T-cell (primary cell): ENCODE data around the gene FAM193A. TPM values are rescaled to one million over a fixed set of nuclear protein-coding genes. Genes with fewer than 3 reads are reported as not detected.

Experiments used
- ATAC-seq, 4 experiments: fragments of 200-7000 bp in 3 of 4; fragments of 150-1000 bp in 1 of 4; cut with Tn5 transposase; replicated peaks in 1 of 4; 1 replicate in 3 of 4; 2 replicates in 1 of 4; pipeline ENCODE4 v1.10.0; 2021; ENCODE audit warnings: moderate library complexity in 3 of 4, mild to moderate bottlenecking in 2 of 4, moderate number of reproducible peaks in 1 of 4
- CTCF ChIA-PET, 2 donors: fragments of 300-600 bp; sonication (Branson Sonifier 250); formaldehyde crosslinking; loops; one replicate each; lab custom pipeline; 2022; ENCODE audit warnings: antibody characterized with exemption in 2 of 2; lab: Charles Lee
- POLR2A ChIA-PET, 2 donors: fragments of 300-600 bp; sonication (Branson Sonifier 250); formaldehyde crosslinking; loops; one replicate each; lab custom pipeline; 2022; ENCODE audit warnings: antibody characterized with exemption in 2 of 2; lab: Charles Lee
- DNase-seq, 35 experiments: peaks; one replicate each; pipeline versions ENCODE4 v3.0.0 to v3.0.0-alpha.2; 2013 to 2023
- H3K27ac ChIP-seq: one replicate; pipeline ENCODE4 v1.5.1; 2013; ENCODE audit warnings: low read length
- H3K27me3 ChIP-seq, 2 experiments: replicated peaks in 1 of 2; 1 replicate in 1 of 2; 2 replicates in 1 of 2; pipeline versions ENCODE4 v1.6.1 to v1.7.0; 2013; ENCODE audit warnings: low read length in 1 of 2, mixed read lengths in 1 of 2; ENCODE audit not compliant: control insufficient read depth in 2 of 2, insufficient read depth in 2 of 2; ENCODE audit errors: extremely low read depth in 1 of 2
- H3K36me3 ChIP-seq, 2 donors: 1 replicate in 1 of 2; 2 replicates in 1 of 2; pipeline versions ENCODE4 v1.6.1 to v1.7.0; 2013; ENCODE audit warnings: low read length in 1 of 2; ENCODE audit not compliant: control insufficient read depth in 2 of 2, insufficient read depth in 1 of 2; ENCODE audit errors: extremely low read depth in 1 of 2
- H3K4me1 ChIP-seq, 2 experiments: 1 replicate in 1 of 2; 2 replicates in 1 of 2; pipeline versions ENCODE4 v1.6.1 to v1.7.0; 2013; ENCODE audit warnings: low read length in 2 of 2, mixed read lengths in 1 of 2; ENCODE audit not compliant: insufficient read depth in 2 of 2, control insufficient read depth in 1 of 2; ENCODE audit errors: extremely low read depth in 1 of 2
- H3K4me3 ChIP-seq, 2 donors: 1 replicate in 1 of 2; 2 replicates in 1 of 2; pipeline versions ENCODE4 v1.5.1 to v1.7.0; 2013; ENCODE audit warnings: mild to moderate bottlenecking in 2 of 2, low read length in 1 of 2, moderate library complexity in 1 of 2; ENCODE audit not compliant: control insufficient read depth in 1 of 2; ENCODE audit errors: extremely low read depth in 1 of 2
- H3K9me3 ChIP-seq: 2 replicates; pipeline ENCODE4 v1.7.0; 2013
- H3K27ac Mint-ChIP-seq, 2 donors: one replicate each; pipeline ENCODE4 v1.8.0; 2020 to 2021; ENCODE audit warnings: mild to moderate bottlenecking in 2 of 2, mixed read lengths in 2 of 2
- H3K27me3 Mint-ChIP-seq, 2 donors: one replicate each; pipeline ENCODE4 v1.8.0; 2021 to 2022; ENCODE audit warnings: mixed read lengths in 2 of 2
- H3K36me3 Mint-ChIP-seq: one replicate; pipeline ENCODE4 v1.8.0; 2021; ENCODE audit warnings: mixed read lengths
- H3K4me1 Mint-ChIP-seq, 3 donors: one replicate each; pipeline ENCODE4 v1.8.0; 2020 to 2022; ENCODE audit warnings: mixed read lengths in 3 of 3, mild to moderate bottlenecking in 1 of 3
- H3K4me3 Mint-ChIP-seq, 3 donors: one replicate each; pipeline ENCODE4 v1.8.0; 2020 to 2022; ENCODE audit warnings: mild to moderate bottlenecking in 3 of 3, mixed read lengths in 3 of 3, moderate library complexity in 3 of 3
- H3K9me3 Mint-ChIP-seq, 3 donors: one replicate each; pipeline ENCODE4 v1.8.0; 2020 to 2022; ENCODE audit warnings: mixed read lengths in 3 of 3
- whole genome bisulfite sequencing: methylation state at CpG from one replicate; pipeline ENCODE4 v1.1.5; 2013; ENCODE audit warnings: missing lambda C conversion rate; ENCODE audit not compliant: insufficient coverage; 5-methylcytosine and 5-hydroxymethylcytosine counted together
- total RNA-seq, 35 experiments: library from RNA in 6 of 35; stranded (reverse) in 6 of 35; fragments of 120-200 nt in 1 of 35; gene quantifications; one replicate each; pipeline versions ENCODE4 v1.2.1 to v1.2.4 and lab custom pipeline; 2013 to 2026

The FAM193A gene
- total RNA-seq, 5 donors from 2014 or later (not counting 1 experiment from before 2014, with no cell fraction given), result 41.6 to 46.8 (median 45.2) TPM

- no peaks in the 10 kb centered on the region for H3K9me3 ChIP-seq
- H3K27me3 Mint-ChIP-seq, result no peaks in the 10 kb centered on the region
- peaks cover 17 to 69% of the 10 kb centered on the region in 2 donors for H3K36me3 ChIP-seq
- no peak overlapping the region for H3K4me3 Mint-ChIP-seq
- no peak overlapping the region for H3K27ac ChIP-seq
- H3K4me1 ChIP-seq, result peaks cover 0 to 8% of the 10 kb centered on the region in 2 experiments
- H3K27me3 ChIP-seq, result no peaks in the 10 kb centered on the region
- CTCF ChIA-PET, result interaction anchor here in 1 of 2 donors (0.6 kb wide), 1 partner anchor 336 kb away, joined by 8 read pairs; no protein-coding TSS in a partner anchor
- ATAC-seq, result no peak
- no peaks in the 10 kb centered on the region for H3K9me3 Mint-ChIP-seq
- peak overlapping the region in 1 of 2 donors; percentile 72 for H3K27ac Mint-ChIP-seq
- H3K4me3 ChIP-seq, result no peak overlapping the region
- DNase-seq, result no peak
- 100% methylated on average over 2 of the region's 5 CpGs for WGBS
- peaks cover 36% of the 10 kb centered on the region for H3K36me3 Mint-ChIP-seq
- POLR2A ChIA-PET, result no interaction called here
- H3K4me1 Mint-ChIP-seq, result peaks cover 11 to 16% (median 15%) of the 10 kb centered on the region in 3 donors
These were observed 32.6 kb upstream of the FAM193A start for GRCh38 chr4:2503809-2504208.

- no peak overlapping the region for H3K4me3 ChIP-seq
- H3K9me3 ChIP-seq, result no peaks in the 10 kb centered on the region
- no peak for ATAC-seq
- peaks cover 28% of the 10 kb centered on the region for H3K36me3 Mint-ChIP-seq
- H3K36me3 ChIP-seq, result peaks cover 10 to 65% of the 10 kb centered on the region in 2 donors
- H3K4me1 Mint-ChIP-seq, result peaks cover 15 to 26% (median 19%) of the 10 kb centered on the region in 3 donors
- no peak for DNase-seq
- no peaks in the 10 kb centered on the region for H3K27me3 Mint-ChIP-seq
- ChIA-PET POLR2A (no interaction called here), CTCF (no interaction called here)
- H3K27ac Mint-ChIP-seq, result no peak overlapping the region
- H3K4me1 ChIP-seq, result peaks cover 0 to 36% of the 10 kb centered on the region in 2 experiments
- 100% methylated on average over 4 of the region's 4 CpGs for WGBS
- H3K27ac ChIP-seq, result no peak overlapping the region
- H3K4me3 Mint-ChIP-seq, result no peak overlapping the region
- no peaks in the 10 kb centered on the region for H3K27me3 ChIP-seq
- H3K9me3 Mint-ChIP-seq, result no peaks in the 10 kb centered on the region
These were observed 29.2 kb upstream of the FAM193A start for GRCh38 chr4:2507259-2507658.

- peaks cover 0 to 37% of the 10 kb centered on the region in 2 experiments for H3K4me1 ChIP-seq
- POLR2A ChIA-PET, result no interaction called here
- H3K9me3 Mint-ChIP-seq, result no peaks in the 10 kb centered on the region
- ATAC-seq (no peak), DNase-seq (no peak)
- H3K4me1 Mint-ChIP-seq, result peaks cover 15 to 26% (median 19%) of the 10 kb centered on the region in 3 donors
- H3K27ac Mint-ChIP-seq, result peak overlapping the region in 1 of 2 donors; percentile 28
- no peaks in the 10 kb centered on the region for H3K27me3 Mint-ChIP-seq
- H3K27ac ChIP-seq, result no peak overlapping the region
- CTCF ChIA-PET, result interaction anchor here in 1 of 2 donors (0.5 kb wide), 1 partner anchor 57 kb away, joined by 3 read pairs; no protein-coding TSS in a partner anchor
- no peak overlapping the region for H3K4me3 ChIP-seq
- no peak overlapping the region for H3K4me3 Mint-ChIP-seq
- H3K27me3 ChIP-seq, result no peaks in the 10 kb centered on the region
- WGBS, result 67% methylated on average over 1 of the region's 7 CpGs
- H3K9me3 ChIP-seq, result no peaks in the 10 kb centered on the region
- peaks cover 12 to 70% of the 10 kb centered on the region in 2 donors for H3K36me3 ChIP-seq
- H3K36me3 Mint-ChIP-seq, result peaks cover 29% of the 10 kb centered on the region
These were observed 28.6 kb upstream of the FAM193A start for GRCh38 chr4:2507855-2508254.

GRCh38 chr4:2510351-2511259 lies 25.8 kb upstream of the FAM193A start:
- Histone ChIP-seq H3K4me1 (peaks cover 0 to 37% of the 10 kb centered on the region in 2 experiments), H3K36me3 (peaks cover 19 to 79% of the 10 kb centered on the region in 2 donors), H3K4me3 (no peak overlapping the region), H3K27me3 (no peaks in the 10 kb centered on the region), H3K9me3 (no peaks in the 10 kb centered on the region), H3K27ac (peak overlapping the region; percentile 47)
- Mint-ChIP-seq H3K36me3 (peaks cover 45% of the 10 kb centered on the region), H3K4me1 (peaks cover 8 to 24% (median 16%) of the 10 kb centered on the region in 3 donors), H3K4me3 (no peak overlapping the region), H3K27ac (peak overlapping the region; percentile 55 to 73), H3K9me3 (no peaks in the 10 kb centered on the region), H3K27me3 (no peaks in the 10 kb centered on the region)
- ChIA-PET POLR2A (interaction anchor here in 1 of 2 donors (0.7 kb wide), 1 partner anchor 270 kb away, joined by 3 read pairs; no protein-coding TSS in a partner anchor), CTCF (interaction anchor here in 1 of 2 donors (0.5 kb wide), 1 partner anchor 40 kb away, joined by 3 read pairs; no protein-coding TSS in a partner anchor)
- DNase-seq (no peak), ATAC-seq (no peak)
- 85% methylated on average over 11 of the region's 13 CpGs for WGBS

GRCh38 chr4:2511645-2512131 lies 24.8 kb upstream of the FAM193A start:
- Histone ChIP-seq H3K36me3 (peaks cover 19 to 76% of the 10 kb centered on the region in 2 donors), H3K4me3 (no peak overlapping the region), H3K4me1 (peaks cover 0 to 37% of the 10 kb centered on the region in 2 experiments), H3K27me3 (no peaks in the 10 kb centered on the region), H3K27ac (peak overlapping the region; percentile 47), H3K9me3 (no peaks in the 10 kb centered on the region)
- no peak overlapping the region for H3K4me3 Mint-ChIP-seq
- CTCF ChIA-PET, result interaction anchor here in 1 of 2 donors (0.9 kb wide), 1 partner anchor 22 kb away, joined by 3 read pairs; no protein-coding TSS in a partner anchor
- H3K27me3 Mint-ChIP-seq, result no peaks in the 10 kb centered on the region
- POLR2A ChIA-PET, result no interaction called here
- WGBS, result no CpG with 5 or more reads among the region's 9 CpGs
- H3K36me3 Mint-ChIP-seq, result peaks cover 47% of the 10 kb centered on the region
- ATAC-seq, result peak in 3 of 4 experiments; percentile 37 to 54 (median 38)
- no peaks in the 10 kb centered on the region for H3K9me3 Mint-ChIP-seq
- DNase-seq, result peak in 3 of 35 experiments; percentile 2 to 37 (median 4)
- peak overlapping the region; percentile 63 to 66 for H3K27ac Mint-ChIP-seq
- peaks cover 8 to 22% (median 16%) of the 10 kb centered on the region in 3 donors for H3K4me1 Mint-ChIP-seq
